ENCODE measurements around the gene MDGA2.

The MDGA2 gene

DNA sequence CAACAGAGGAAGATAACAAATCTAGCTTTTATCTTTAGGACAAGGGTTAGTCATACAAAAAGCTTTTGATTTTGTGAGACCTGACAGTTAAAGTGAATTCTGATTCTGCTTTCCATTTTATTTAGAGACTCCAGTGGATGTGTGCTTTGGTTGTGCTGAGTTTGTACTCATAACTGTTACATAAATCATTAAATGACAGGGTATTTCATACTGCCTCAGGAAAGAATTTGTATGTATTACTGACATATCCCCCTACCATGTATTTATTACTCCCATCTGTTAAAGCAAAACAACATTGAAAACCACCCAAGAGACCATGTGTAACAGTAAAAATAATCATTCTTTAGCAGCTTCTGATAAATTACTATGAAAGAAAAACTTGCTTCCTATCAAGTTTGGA lies 780.9 kb downstream of the MDGA2 start:
- H3K27ac ChIP-seq = no peak overlapping the region
- TF ChIP-seq, protein P1, sequence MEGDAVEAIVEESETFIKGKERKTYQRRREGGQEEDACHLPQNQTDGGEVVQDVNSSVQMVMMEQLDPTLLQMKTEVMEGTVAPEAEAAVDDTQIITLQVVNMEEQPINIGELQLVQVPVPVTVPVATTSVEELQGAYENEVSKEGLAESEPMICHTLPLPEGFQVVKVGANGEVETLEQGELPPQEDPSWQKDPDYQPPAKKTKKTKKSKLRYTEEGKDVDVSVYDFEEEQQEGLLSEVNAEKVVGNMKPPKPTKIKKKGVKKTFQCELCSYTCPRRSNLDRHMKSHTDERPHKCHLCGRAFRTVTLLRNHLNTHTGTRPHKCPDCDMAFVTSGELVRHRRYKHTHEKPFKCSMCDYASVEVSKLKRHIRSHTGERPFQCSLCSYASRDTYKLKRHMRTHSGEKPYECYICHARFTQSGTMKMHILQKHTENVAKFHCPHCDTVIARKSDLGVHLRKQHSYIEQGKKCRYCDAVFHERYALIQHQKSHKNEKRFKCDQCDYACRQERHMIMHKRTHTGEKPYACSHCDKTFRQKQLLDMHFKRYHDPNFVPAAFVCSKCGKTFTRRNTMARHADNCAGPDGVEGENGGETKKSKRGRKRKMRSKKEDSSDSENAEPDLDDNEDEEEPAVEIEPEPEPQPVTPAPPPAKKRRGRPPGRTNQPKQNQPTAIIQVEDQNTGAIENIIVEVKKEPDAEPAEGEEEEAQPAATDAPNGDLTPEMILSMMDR (conservative IDR thresholded peaks at IDR 0.05) = no peak

DNA sequence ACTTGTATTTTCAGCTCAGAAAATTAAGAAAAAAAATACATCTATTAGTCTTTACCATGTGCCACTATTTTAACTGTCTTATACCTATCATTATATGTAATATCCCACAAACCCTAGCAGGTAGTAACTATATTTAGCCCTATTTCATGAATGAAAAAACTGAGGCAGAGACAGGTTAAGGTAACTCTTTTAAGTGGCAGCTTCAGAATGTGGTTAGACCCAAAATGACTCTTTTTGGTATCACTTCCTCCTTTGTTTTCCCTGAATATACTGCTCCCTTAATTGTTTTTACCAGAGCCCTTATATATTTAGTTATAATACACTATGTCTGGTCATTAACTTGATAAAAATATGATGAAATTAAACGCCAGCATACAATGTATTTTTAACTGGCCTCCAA lies 788.3 kb downstream of the MDGA2 start:
- TF ChIP-seq, protein P1 (conservative IDR thresholded peaks at IDR 0.05) = no peak
- no peak overlapping the region for H3K27ac ChIP-seq

DNA sequence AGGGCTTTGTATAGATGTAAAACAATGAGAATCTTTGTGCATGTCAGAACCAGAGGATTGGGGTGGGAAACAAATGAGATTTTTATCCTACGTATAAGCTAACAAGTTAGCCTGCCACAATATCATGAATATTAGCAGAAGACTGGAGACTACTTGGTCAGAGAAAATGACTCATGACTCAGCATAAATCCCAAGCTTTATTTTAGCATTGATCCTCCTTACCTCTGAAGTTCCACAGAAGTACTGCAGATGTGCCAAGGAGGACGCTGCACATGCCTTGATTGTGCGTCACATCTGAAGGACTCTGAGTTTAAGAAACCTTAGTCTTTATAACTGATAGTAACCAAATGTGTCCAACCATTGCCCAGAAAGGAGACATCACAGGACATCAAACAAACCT lies 789.8 kb downstream of the MDGA2 start:
- no peak overlapping the region for H3K27ac ChIP-seq

DNA sequence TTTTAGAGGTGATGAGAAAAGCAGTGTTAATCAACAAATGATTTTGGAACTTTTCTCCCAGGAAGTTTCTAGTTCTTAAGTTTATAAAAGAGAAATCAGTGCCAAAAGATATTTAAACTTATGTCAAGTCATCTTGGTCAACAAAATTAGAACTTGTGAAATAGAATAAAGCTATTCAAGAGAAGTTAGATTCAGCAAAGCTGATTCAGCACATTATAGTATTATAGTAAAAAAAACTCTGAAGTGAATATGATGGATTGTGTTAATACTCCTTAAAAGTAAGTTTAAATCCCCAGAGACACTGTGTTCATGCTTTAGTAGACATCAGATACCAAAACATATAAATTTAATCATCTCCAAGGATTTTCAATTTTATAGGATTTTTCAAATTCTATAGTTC lies 813.7 kb downstream of the MDGA2 start:
- TF ChIP-seq, protein P1 (conservative IDR thresholded peaks at IDR 0.05) = no peak

More for the DNA sequence above, 789.8 kb downstream of the MDGA2 start:
- TF ChIP-seq, protein P1 (conservative IDR thresholded peaks at IDR 0.05) = no peak

DNA sequence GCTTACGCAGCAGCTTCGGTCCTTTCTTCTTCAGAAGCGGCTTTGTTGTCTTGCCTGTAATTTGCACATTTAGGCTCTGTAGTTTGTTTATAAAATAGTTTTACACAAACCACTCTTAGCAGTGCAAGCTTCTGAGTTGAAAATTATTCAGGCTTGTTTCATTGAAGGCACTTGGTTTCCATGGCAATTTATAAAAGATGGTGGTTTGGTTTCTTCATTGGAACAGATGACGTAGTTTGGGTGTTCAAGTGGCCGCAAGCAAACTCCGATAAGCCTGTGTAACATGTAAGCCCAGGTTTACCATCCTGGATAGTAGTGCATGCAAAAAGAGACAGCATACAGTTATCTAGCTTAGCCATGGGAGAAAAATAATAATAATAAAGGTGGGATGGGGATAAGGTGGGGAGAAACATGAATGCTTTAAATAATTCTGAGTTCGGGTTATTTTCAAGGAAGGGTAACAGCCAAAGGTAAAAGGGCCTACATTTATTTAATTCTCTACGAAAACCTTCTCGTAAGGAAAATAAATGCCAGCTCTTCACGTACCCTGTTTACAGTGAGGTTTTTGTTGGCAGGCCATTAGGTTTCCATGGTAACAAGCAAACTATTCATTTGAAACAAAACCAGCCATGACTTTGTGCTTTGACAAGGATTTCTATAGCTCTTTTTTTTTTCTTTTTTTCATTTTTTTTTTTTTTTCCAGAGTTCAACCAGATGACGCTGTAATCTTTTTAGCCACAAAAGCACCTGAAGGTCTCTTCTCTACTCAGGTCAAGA lies 834.3 kb downstream of the MDGA2 start:
- TF ChIP-seq, protein P1 (conservative IDR thresholded peaks at IDR 0.05) = no peak
- no peak overlapping the region for H3K27ac ChIP-seq

More for the DNA sequence above, 813.7 kb downstream of the MDGA2 start:
- H3K27ac ChIP-seq = no peak overlapping the region

DNA sequence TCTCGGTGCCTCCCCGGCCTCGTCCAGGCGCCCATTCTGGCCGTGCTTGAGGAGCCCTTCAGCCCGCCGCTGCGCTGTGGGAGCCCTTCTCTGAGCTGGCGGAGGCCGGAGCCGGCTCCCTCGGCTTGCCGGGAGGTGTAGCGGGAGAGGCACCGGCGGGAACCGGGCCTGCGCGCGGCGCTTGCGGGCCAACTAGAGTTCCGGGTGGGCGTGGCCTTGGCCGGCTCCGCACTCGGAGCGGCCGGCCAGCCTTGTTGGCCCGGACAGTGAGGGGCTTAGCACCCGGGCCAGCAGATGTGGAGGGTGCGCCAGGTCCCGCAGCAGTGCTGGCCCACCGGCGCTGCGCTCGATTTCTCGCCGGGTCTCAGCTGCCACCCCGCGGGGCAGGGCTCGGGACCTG lies 855.1 kb downstream of the MDGA2 start:
- no peak overlapping the region for H3K27ac ChIP-seq
- TF ChIP-seq, protein P1 (conservative IDR thresholded peaks at IDR 0.05) = no peak

DNA sequence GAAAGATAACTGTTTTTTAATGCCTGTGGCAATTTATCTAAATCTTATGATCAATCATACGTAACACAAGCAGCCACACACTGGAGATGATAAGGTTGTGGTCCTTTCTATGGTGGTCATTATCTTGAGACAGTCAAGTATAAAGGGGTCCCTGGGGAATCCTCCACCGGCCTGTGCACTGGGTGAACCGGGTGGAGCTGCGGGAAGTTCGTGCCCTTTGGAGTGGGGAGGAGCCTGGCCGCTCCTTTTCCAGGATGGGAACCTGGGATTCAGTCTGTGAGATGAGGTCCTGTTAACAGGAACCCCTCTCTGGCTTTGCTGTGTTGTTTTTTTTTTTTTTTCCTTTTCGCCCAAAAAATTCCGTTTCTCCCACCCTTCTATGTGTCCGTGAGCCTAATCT lies 856.3 kb downstream of the MDGA2 start:
- H3K27ac ChIP-seq = no peak overlapping the region
- TF ChIP-seq, protein P1 (conservative IDR thresholded peaks at IDR 0.05) = no peak

All from VCaP (cell line).